ENCODE data around the gene NLRC5. TPM values are rescaled to one million over a fixed set of nuclear protein-coding genes. Genes with fewer than 3 reads are reported as not detected.

NLRC5 gene
- total RNA-seq, 1 donor from 2014 or later, result 47.5 TPM

- no peak overlapping the region for H3K4me3 ChIP-seq
- peaks cover 39% of the 10 kb centered on the region for H3K4me1 ChIP-seq
- peak overlapping the region; percentile 58 for H3K27ac ChIP-seq
- TF ChIP-seq, protein P1, sequence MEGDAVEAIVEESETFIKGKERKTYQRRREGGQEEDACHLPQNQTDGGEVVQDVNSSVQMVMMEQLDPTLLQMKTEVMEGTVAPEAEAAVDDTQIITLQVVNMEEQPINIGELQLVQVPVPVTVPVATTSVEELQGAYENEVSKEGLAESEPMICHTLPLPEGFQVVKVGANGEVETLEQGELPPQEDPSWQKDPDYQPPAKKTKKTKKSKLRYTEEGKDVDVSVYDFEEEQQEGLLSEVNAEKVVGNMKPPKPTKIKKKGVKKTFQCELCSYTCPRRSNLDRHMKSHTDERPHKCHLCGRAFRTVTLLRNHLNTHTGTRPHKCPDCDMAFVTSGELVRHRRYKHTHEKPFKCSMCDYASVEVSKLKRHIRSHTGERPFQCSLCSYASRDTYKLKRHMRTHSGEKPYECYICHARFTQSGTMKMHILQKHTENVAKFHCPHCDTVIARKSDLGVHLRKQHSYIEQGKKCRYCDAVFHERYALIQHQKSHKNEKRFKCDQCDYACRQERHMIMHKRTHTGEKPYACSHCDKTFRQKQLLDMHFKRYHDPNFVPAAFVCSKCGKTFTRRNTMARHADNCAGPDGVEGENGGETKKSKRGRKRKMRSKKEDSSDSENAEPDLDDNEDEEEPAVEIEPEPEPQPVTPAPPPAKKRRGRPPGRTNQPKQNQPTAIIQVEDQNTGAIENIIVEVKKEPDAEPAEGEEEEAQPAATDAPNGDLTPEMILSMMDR (IDR thresholded peaks at IDR 0.05), result no peak
- H3K9me3 ChIP-seq, result no peaks in the 10 kb centered on the region
- H3K27me3 ChIP-seq (ENCODE audit: low read depth), result no peaks in the 10 kb centered on the region
- DNase-seq (peak; percentile 62), ATAC-seq (peak; percentile 53 to 59)
- intact Hi-C loops (cut with DNase I), result no loop called here
- H3K36me3 ChIP-seq, result peaks cover 59% of the 10 kb centered on the region
Observed at GRCh38 chr16:57039148-57039812, 49.9 kb downstream of the NLRC5 start.

DNA sequence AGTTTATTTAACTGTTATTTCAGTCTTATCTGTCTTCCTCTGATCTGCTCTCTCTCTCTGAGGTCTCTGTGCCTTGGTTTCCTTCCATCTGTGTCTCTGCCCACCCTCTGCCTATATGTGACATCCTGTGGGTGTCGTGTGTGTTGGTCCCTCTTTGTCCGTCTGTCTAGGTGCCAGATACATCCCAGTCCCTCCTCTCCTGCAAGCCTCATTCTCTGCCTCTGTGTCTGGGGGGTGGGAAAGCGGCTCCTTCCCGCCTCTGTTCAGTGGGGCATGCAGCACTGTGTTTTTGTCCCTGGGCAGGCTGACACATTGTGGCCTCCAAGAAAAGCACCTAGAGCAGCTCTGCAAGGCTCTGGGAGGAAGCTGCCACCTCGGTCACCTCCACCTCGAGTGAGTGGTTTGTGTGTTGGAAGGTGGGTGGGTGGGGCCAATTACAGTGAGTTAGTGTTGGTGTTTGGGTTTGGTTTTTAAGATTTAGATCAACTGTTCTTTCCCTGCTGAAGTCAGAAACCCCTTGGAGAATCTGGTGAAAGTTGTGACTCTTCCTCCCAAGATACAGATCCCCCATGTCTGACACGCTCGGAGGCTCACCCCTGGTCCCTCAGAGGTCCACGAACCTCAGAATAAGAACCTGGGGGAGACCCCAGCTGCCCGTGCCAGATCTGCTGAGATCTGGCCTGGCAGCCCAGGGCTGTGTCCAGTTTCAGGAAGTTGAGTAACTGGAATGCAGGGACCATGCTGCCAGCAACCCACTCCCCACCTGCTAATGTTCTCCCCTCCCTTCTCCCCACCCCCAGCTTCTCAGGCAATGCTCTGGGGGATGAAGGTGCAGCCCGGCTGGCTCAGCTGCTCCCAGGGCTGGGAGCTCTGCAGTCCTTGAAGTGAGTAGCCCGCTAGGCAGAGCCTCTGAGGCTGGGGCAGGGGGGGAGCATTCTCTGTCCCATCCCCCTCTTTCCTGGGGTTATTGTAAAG is 52.1 kb downstream of the NLRC5 start:
- DNase-seq (no peak), ATAC-seq (peak in 1 of 2 donors; percentile 41)
- Histone ChIP-seq H3K4me3 (no peak overlapping the region), H3K36me3 (peaks cover 60% of the 10 kb centered on the region), H3K9me3 (no peaks in the 10 kb centered on the region), H3K27ac (peak overlapping the region; percentile 53), H3K27me3 (ENCODE audit: low read depth) (no peaks in the 10 kb centered on the region), H3K4me1 (peaks cover 48% of the 10 kb centered on the region)
- intact Hi-C loops (cut with DNase I), result no loop called here
- TF ChIP-seq, protein P1 (IDR thresholded peaks at IDR 0.05), result no peak

- ATAC-seq (no peak), DNase-seq (no peak)
- peak overlapping the region; percentile 53 for H3K27ac ChIP-seq
- H3K27me3 ChIP-seq (ENCODE audit: low read depth), result no peaks in the 10 kb centered on the region
- H3K36me3 ChIP-seq, result peaks cover 53% of the 10 kb centered on the region
- intact Hi-C loops (cut with DNase I), result no loop called here
- TF ChIP-seq, protein P1 (IDR thresholded peaks at IDR 0.05), result no peak
- peaks cover 48% of the 10 kb centered on the region for H3K4me1 ChIP-seq
- no peak overlapping the region for H3K4me3 ChIP-seq
- H3K9me3 ChIP-seq, result no peaks in the 10 kb centered on the region
Observed at GRCh38 chr16:57042157-57043111, 53.1 kb downstream of the NLRC5 start.

DNA sequence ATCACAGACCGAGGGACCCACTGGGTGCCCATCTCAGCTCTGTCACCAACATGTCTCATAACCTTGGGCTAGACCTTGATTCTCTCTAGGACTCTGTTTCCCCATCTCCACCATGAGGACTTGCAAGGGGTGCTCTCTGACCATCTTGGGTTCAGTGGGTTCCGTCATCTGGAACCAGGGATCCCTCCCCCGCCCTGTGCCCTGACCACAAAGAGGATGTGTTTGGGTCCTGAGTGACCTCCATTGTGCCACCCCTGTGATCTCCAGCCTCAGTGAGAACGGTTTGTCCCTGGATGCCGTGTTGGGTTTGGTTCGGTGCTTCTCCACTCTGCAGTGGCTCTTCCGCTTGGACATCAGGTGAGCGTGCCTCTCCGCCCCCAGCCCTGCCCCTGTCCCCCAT is 53.9 kb downstream of the NLRC5 start:
- intact Hi-C loops (cut with DNase I), result no loop called here
- TF ChIP-seq, protein P1 (IDR thresholded peaks at IDR 0.05), result no peak
- peaks cover 59% of the 10 kb centered on the region for H3K36me3 ChIP-seq
- H3K27me3 ChIP-seq (ENCODE audit: low read depth), result no peaks in the 10 kb centered on the region
- no peak overlapping the region for H3K27ac ChIP-seq
- DNase-seq (no peak), ATAC-seq (no peak)
- H3K4me3 ChIP-seq, result no peak overlapping the region
- peaks cover 44% of the 10 kb centered on the region for H3K4me1 ChIP-seq
- no peaks in the 10 kb centered on the region for H3K9me3 ChIP-seq

Data from lower lobe of right lung (tissue), 2 donors.